ENCODE measurements around the gene GRIA4. TPM values are rescaled to one million over a fixed set of nuclear protein-coding genes. Genes with fewer than 3 reads are reported as not detected.
"Not testable (repeated sequence)": the region's sequence is repeated elsewhere in the genome, so short reads cannot be mapped to it uniquely, and the experiment has no call there.

GRIA4 gene
- total RNA-seq, 1 donor from 2014 or later: 14.1 TPM

DNA sequence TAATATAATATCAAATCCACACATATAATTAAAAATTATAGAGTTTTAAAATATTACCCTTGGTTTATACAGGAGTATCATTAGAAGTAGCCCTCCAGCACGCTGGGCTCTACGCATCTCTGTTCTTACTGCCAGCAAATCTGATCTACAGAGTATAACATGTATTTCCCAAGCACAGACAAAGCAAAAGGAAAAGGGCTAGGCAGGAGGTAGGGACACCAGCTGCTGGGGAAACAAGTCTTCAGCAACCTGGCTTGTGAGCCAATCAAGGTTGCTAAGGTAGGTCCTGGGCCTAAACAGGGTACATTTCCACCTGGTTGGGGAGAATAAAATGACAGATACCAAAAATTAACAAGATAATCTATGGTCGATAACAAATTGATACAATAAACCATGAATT lies 163.6 kb downstream of the GRIA4 start:
- H3K36me3 ChIP-seq (ENCODE audit: control insufficient read depth in 3 of 3, insufficient read depth in 3 of 3, low read length in 3 of 3); H3K4me3 ChIP-seq (ENCODE audit: low read length in 3 of 3); H3K4me1 ChIP-seq (ENCODE audit: control insufficient read depth in 3 of 3, insufficient read depth in 3 of 3, low read length in 3 of 3); H3K27me3 ChIP-seq (ENCODE audit: control insufficient read depth in 3 of 3, insufficient read depth in 3 of 3, low read length in 3 of 3); H3K27ac ChIP-seq (ENCODE audit: low read depth, low read length); H3K9me3 ChIP-seq (ENCODE audit: control insufficient read depth in 3 of 3, low read length in 3 of 3); H3K9ac ChIP-seq (ENCODE audit: low read depth in 1 of 3, low read length in 3 of 3): not testable (repeated sequence)

DNA sequence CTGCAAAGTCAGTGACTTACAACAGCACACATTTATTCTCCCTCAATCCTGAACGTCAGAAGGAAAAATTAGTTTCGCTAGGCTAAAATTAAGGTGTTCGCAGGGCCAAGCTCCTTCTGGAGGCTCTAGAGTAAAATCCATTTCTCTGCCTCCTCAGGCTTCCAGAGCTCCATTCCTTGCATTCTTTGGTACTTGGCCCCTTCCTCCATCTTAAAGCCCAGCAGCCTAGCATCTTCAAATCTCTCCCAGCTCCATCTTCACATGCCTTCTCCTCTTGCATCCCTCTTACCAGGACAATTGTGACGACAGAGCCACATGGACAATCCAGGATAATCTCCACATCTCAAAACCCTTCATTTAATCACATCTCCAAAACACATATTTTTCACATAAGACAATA lies 165.0 kb downstream of the GRIA4 start:
- Histone ChIP-seq H3K9ac (ENCODE audit: low read depth in 1 of 3, low read length in 3 of 3) (no peak overlapping the region), H3K27me3 (ENCODE audit: control insufficient read depth in 3 of 3, insufficient read depth in 3 of 3, low read length in 3 of 3) (no peaks in the 10 kb centered on the region), H3K9me3 (ENCODE audit: control insufficient read depth in 3 of 3, low read length in 3 of 3) (no peaks in the 10 kb centered on the region), H3K4me3 (ENCODE audit: low read length in 3 of 3) (no peak overlapping the region), H3K4me1 (ENCODE audit: control insufficient read depth in 3 of 3, insufficient read depth in 3 of 3, low read length in 3 of 3) (no peaks in the 10 kb centered on the region), H3K27ac (ENCODE audit: low read depth, low read length) (no peak overlapping the region), H3K36me3 (ENCODE audit: control insufficient read depth in 3 of 3, insufficient read depth in 3 of 3, low read length in 3 of 3) (no peaks in the 10 kb centered on the region)

DNA sequence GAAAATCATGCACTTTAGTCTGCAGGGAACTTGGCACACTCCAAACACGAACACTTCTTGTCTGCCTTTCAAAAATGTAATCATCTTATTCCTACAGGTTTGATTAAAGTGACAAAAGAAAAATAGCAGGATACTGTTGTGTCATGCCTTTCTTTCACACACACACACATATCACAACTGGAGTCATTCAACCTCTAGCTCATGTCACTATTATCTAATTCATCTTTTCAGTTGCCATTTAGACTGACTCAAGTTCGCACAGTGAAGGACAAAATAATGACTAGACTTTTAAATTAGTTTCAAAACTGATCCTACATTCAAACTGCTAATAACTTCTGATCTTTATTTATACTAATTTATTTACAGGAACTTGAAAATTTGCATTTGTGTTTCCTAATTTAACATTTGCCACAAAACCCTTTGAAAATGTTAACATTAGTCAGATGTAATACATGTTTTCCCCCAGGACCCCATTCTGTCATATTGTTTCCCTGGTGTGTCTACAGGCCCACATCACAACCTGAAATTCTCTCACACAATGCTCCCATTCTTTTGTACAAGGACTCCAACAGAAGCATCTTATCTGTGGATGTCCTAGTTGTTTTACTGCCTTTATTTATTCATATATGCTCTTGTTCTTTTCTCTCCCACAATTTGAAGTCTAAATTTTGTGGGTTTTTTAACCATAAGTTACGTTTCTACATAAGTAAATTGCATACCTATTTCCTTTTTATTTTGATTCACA lies 171.1 kb downstream of the GRIA4 start:
- no peaks in the 10 kb centered on the region for H3K4me1 ChIP-seq (ENCODE audit: control insufficient read depth in 3 of 3, insufficient read depth in 3 of 3, low read length in 3 of 3)
- no peak overlapping the region for H3K4me3 ChIP-seq (ENCODE audit: low read length in 3 of 3)
- no peaks in the 10 kb centered on the region for H3K36me3 ChIP-seq (ENCODE audit: control insufficient read depth in 3 of 3, insufficient read depth in 3 of 3, low read length in 3 of 3)
- no peak overlapping the region for H3K9ac ChIP-seq (ENCODE audit: low read depth in 1 of 3, low read length in 3 of 3)
- no peaks in the 10 kb centered on the region for H3K27me3 ChIP-seq (ENCODE audit: control insufficient read depth in 3 of 3, insufficient read depth in 3 of 3, low read length in 3 of 3)
- no peak overlapping the region for H3K27ac ChIP-seq (ENCODE audit: low read depth, low read length)
- no peaks in the 10 kb centered on the region for H3K9me3 ChIP-seq (ENCODE audit: control insufficient read depth in 3 of 3, low read length in 3 of 3)

DNA sequence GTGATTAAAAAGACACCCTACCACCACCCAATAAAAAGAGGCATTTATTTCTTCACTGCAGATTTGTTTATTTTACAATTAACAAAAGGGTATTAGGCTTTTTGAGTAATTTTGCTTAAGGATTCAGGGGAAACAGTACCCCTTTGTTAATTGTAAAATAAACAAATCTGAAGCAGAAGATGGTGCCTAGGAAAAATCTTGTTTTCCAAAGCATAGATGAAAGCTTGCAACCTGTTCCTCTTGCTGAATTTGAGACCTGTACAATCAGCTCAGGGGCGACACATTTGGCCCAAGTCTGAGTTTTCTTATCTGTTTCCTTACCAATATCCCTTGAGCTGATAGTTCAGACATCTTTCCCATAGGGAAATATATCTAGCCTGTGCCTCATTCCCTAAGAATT lies 171.9 kb downstream of the GRIA4 start:
- no peaks in the 10 kb centered on the region for H3K27me3 ChIP-seq (ENCODE audit: control insufficient read depth in 3 of 3, insufficient read depth in 3 of 3, low read length in 3 of 3)
- no peaks in the 10 kb centered on the region for H3K9me3 ChIP-seq (ENCODE audit: control insufficient read depth in 3 of 3, low read length in 3 of 3)
- no peak overlapping the region for H3K9ac ChIP-seq (ENCODE audit: low read depth in 1 of 3, low read length in 3 of 3)
- H3K4me1 ChIP-seq (ENCODE audit: control insufficient read depth in 3 of 3, insufficient read depth in 3 of 3, low read length in 3 of 3): no peaks in the 10 kb centered on the region
- no peak overlapping the region for H3K27ac ChIP-seq (ENCODE audit: low read depth, low read length)
- no peak overlapping the region for H3K4me3 ChIP-seq (ENCODE audit: low read length in 3 of 3)
- H3K36me3 ChIP-seq (ENCODE audit: control insufficient read depth in 3 of 3, insufficient read depth in 3 of 3, low read length in 3 of 3): no peaks in the 10 kb centered on the region

DNA sequence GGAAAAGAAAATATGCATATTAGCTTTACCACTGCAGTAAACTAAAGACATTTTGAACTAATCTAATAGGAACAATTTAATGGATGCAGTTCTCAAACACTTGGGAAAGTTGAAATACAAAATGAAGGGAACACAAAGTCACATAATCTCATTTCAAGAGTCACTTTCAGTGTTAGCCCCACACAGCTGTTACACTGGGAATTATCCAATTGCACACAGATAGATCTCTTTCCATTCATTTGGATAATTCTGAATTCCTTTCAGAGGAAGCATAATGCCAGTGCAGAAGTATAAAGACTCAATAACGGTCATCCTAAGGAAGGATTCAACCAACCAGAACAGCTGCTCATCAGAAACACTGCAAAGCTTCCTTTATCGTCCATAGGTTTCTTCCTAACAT lies 173.3 kb downstream of the GRIA4 start:
- Histone ChIP-seq H3K9ac (ENCODE audit: low read depth in 1 of 3, low read length in 3 of 3) (no peak overlapping the region), H3K27ac (ENCODE audit: low read depth, low read length) (no peak overlapping the region), H3K27me3 (ENCODE audit: control insufficient read depth in 3 of 3, insufficient read depth in 3 of 3, low read length in 3 of 3) (no peaks in the 10 kb centered on the region), H3K4me3 (ENCODE audit: low read length in 3 of 3) (no peak overlapping the region), H3K9me3 (ENCODE audit: control insufficient read depth in 3 of 3, low read length in 3 of 3) (no peaks in the 10 kb centered on the region), H3K36me3 (ENCODE audit: control insufficient read depth in 3 of 3, insufficient read depth in 3 of 3, low read length in 3 of 3) (no peaks in the 10 kb centered on the region), H3K4me1 (ENCODE audit: control insufficient read depth in 3 of 3, insufficient read depth in 3 of 3, low read length in 3 of 3) (no peaks in the 10 kb centered on the region)

DNA sequence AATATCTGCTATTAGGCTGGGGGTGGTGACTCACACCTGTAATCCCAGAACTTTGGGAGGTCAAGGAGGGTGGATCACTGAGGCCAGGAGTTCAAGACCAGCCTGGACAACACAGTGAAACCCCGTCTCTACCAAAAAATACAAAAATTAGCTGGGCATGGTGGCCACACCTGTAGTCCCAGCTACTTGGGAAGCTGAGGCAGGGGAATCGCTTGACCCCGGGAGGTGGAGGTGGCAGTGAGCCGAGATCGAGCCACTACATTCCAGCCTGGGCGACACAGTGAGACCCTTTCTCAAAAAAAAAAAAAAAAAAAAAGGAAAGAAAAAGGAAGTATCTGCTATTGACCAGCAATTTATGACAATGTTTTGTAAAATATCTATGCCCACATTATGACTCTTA lies 176.0 kb downstream of the GRIA4 start:
- H3K9ac ChIP-seq (ENCODE audit: low read depth in 1 of 3, low read length in 3 of 3); H3K27ac ChIP-seq (ENCODE audit: low read depth, low read length); H3K36me3 ChIP-seq (ENCODE audit: control insufficient read depth in 3 of 3, insufficient read depth in 3 of 3, low read length in 3 of 3); H3K27me3 ChIP-seq (ENCODE audit: control insufficient read depth in 3 of 3, insufficient read depth in 3 of 3, low read length in 3 of 3); H3K4me3 ChIP-seq (ENCODE audit: low read length in 3 of 3); H3K4me1 ChIP-seq (ENCODE audit: control insufficient read depth in 3 of 3, insufficient read depth in 3 of 3, low read length in 3 of 3); H3K9me3 ChIP-seq (ENCODE audit: control insufficient read depth in 3 of 3, low read length in 3 of 3): not testable (repeated sequence)

DNA sequence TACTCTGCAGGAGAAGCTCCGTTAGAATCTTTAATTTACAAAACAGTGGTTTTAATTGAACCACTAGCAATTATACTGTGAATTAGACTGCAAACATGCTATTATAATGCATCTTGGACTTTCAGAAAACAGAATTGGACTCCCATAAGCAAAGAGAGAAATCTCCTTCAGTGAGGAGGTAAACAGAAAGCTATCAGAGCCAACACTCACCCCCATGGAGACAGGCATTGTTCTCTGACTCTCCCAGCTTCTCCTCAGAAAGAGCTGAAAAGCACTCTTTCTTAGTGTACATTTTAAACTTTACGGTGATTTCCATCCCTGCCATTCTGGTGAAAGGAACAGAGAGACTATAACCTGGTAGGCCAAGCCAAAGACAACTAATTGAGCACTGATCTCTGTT lies 176.9 kb downstream of the GRIA4 start:
- Histone ChIP-seq H3K9me3 (ENCODE audit: control insufficient read depth in 3 of 3, low read length in 3 of 3) (no peaks in the 10 kb centered on the region), H3K9ac (ENCODE audit: low read depth in 1 of 3, low read length in 3 of 3) (no peak overlapping the region), H3K4me3 (ENCODE audit: low read length in 3 of 3) (no peak overlapping the region), H3K27me3 (ENCODE audit: control insufficient read depth in 3 of 3, insufficient read depth in 3 of 3, low read length in 3 of 3) (no peaks in the 10 kb centered on the region), H3K27ac (ENCODE audit: low read depth, low read length) (no peak overlapping the region), H3K36me3 (ENCODE audit: control insufficient read depth in 3 of 3, insufficient read depth in 3 of 3, low read length in 3 of 3) (no peaks in the 10 kb centered on the region), H3K4me1 (ENCODE audit: control insufficient read depth in 3 of 3, insufficient read depth in 3 of 3, low read length in 3 of 3) (no peaks in the 10 kb centered on the region)

DNA sequence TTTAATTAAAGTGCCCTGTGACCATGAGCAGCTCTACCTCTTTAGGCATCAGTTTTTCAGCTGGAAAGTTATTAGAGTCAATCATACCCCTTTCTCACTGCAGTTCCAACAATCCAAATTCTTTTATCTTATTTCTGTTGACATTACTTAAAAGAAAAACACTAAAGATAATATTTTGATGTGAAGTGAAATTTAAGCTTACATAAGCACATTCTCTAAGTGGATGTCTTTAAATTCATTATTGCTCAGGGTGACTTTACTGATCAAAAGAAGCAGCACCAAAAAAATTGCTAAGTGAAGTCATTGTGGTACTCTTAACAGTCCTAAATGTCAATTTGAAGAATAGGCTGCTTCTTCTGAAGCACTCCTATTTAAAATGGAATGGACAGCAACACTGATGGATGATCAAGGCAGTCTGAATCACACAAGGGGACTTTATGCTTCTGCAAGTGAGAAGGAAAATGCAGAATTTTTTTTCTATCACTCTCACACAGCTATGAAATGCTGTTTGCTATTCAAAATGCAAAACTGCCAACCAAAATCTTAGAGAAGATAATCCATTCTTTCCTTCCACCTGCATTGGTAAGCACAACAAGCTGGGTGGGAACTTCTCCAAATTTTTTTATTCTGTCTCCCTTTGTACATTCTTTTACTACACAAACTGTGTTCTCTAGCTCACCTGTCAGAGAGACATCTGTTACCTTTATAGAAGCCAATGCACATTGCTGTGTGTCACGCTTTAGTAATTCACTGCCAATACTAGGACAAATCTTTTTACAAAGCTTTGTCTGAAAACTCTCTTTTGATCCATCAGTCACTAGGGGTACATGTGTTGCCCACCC lies 179.9 kb downstream of the GRIA4 start:
- no peaks in the 10 kb centered on the region for H3K36me3 ChIP-seq (ENCODE audit: control insufficient read depth in 3 of 3, insufficient read depth in 3 of 3, low read length in 3 of 3)
- no peak overlapping the region for H3K27ac ChIP-seq (ENCODE audit: low read depth, low read length)
- H3K9me3 ChIP-seq (ENCODE audit: control insufficient read depth in 3 of 3, low read length in 3 of 3): no peaks in the 10 kb centered on the region
- no peaks in the 10 kb centered on the region for H3K4me1 ChIP-seq (ENCODE audit: control insufficient read depth in 3 of 3, insufficient read depth in 3 of 3, low read length in 3 of 3)
- H3K27me3 ChIP-seq (ENCODE audit: control insufficient read depth in 3 of 3, insufficient read depth in 3 of 3, low read length in 3 of 3): no peaks in the 10 kb centered on the region
- no peak overlapping the region for H3K9ac ChIP-seq (ENCODE audit: low read depth in 1 of 3, low read length in 3 of 3)
- no peak overlapping the region for H3K4me3 ChIP-seq (ENCODE audit: low read length in 3 of 3)

DNA sequence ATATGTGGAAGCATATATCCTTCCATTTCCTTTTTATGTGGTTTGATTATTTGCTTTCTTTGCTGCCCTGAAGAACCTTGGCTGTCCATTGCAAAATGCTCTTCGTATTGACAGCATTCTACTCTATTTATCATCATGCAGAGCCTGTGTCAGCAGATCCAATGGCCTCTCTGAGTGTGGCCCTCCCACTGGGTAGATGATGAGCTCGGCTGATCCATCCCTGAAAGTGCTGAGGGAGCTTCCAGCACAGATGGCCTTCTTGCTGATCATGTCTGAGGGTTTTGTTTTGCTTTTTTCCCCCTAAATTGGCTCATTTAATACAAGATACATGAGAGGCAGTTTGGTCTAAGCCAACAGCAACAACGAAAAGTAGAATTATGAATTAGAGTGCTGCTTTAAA lies 181.0 kb downstream of the GRIA4 start:
- H3K9ac ChIP-seq (ENCODE audit: low read depth in 1 of 3, low read length in 3 of 3): no peak overlapping the region
- no peak overlapping the region for H3K4me3 ChIP-seq (ENCODE audit: low read length in 3 of 3)
- H3K4me1 ChIP-seq (ENCODE audit: control insufficient read depth in 3 of 3, insufficient read depth in 3 of 3, low read length in 3 of 3): no peaks in the 10 kb centered on the region
- no peaks in the 10 kb centered on the region for H3K27me3 ChIP-seq (ENCODE audit: control insufficient read depth in 3 of 3, insufficient read depth in 3 of 3, low read length in 3 of 3)
- H3K36me3 ChIP-seq (ENCODE audit: control insufficient read depth in 3 of 3, insufficient read depth in 3 of 3, low read length in 3 of 3): no peaks in the 10 kb centered on the region
- H3K27ac ChIP-seq (ENCODE audit: low read depth, low read length): no peak overlapping the region
- no peaks in the 10 kb centered on the region for H3K9me3 ChIP-seq (ENCODE audit: control insufficient read depth in 3 of 3, low read length in 3 of 3)

DNA sequence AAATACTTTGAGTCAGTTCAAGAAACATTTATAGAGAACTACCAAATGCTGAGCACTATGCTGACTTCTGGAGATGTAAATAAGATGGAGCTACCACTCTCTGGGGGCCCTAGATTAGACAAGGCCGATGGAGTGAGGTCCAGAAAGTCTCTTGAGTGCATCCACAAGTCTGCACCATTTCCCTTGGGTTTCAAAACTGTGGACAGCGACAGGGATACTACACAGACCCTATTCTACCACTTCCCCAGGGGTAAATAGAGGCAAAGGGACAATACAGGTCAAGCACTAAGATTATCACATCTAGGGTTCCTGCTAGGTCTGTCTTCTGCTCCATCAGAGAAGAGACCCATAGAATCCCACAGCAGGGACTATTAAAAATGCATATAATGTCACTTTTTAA lies 183.2 kb downstream of the GRIA4 start:
- Histone ChIP-seq H3K9me3 (ENCODE audit: control insufficient read depth in 3 of 3, low read length in 3 of 3) (no peaks in the 10 kb centered on the region), H3K36me3 (ENCODE audit: control insufficient read depth in 3 of 3, insufficient read depth in 3 of 3, low read length in 3 of 3) (no peaks in the 10 kb centered on the region), H3K27ac (ENCODE audit: low read depth, low read length) (no peak overlapping the region), H3K4me3 (ENCODE audit: low read length in 3 of 3) (no peak overlapping the region), H3K27me3 (ENCODE audit: control insufficient read depth in 3 of 3, insufficient read depth in 3 of 3, low read length in 3 of 3) (no peaks in the 10 kb centered on the region), H3K4me1 (ENCODE audit: control insufficient read depth in 3 of 3, insufficient read depth in 3 of 3, low read length in 3 of 3) (no peaks in the 10 kb centered on the region), H3K9ac (ENCODE audit: low read depth in 1 of 3, low read length in 3 of 3) (no peak overlapping the region)
